Measurements from ENCODE around the gene LMCD1.

GRCh38 chr3:8525893-8526292, 24.3 kb downstream of the LMCD1 start:
- TF ChIP-seq CTCF (conservative IDR thresholded peaks at IDR 0.05 in 1 of 2, IDR thresholded peaks at IDR 0.05 in 1 of 2; ENCODE audit: low read depth in 1 of 2, low read length in 2 of 2) (no peak), EZH2 (IDR thresholded peaks at IDR 0.05; ENCODE audit: low read length, missing control alignments) (no peak)
